NCI-H2196 treated with DMSO at 0.1 percent for 48 hours (cell line): ENCODE results near the gene MBTPS1.

Source experiments
- DNase-seq: peaks from one replicate; lab custom pipeline; 2025; ENCODE audit not compliant: unreplicated experiment; lab: John Stamatoyannopoulos, UW

MBTPS1 gene

DNA sequence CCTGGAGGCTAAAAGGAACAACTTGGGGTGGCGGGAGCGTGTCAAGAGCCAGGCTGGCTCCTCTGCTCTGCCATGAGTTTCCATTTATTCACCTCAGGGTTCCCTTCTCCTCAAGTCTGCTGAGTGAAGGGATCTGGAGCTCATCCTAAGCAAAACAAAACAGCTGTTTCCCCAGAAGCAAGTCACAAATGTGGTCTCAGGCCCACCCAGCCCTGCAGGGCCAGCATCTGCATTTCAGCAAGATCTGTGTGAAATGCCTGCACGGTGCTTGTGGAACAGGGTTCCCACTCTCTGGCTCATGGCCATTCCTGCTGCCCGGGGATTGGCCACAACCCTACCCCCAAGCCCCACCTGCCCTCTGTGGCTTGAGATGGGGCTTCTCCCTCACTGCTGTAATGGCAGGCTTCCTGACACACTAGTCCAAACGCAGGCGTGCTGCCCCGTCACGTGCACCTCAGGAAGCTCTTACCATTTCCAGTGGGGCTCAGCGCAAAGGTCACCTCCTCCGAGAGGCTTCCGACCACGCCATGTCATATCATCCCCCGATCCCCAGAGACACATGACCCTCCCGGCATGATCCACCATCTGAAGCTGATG is 76.4 kb downstream of the MBTPS1 start:
- no peak for DNase-seq

DNA sequence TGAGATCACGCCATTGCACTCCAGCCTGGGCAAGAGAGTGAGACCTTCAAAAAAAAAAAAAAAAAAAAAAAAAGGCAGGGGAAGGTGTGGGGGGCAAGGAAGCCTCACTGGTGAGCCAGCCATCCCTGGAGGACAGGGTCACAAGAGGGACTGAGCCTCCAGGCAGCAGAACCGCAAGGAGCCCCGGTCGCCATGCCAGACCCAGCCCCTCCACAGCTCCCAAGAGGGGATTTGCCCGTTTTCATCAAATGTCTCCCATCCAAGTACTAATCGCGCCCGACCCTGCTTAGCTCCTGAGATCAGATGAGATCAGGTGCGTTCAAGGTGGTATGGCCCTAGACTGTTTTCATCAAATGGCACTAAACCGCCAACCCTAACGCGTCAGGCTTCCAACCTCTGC is 77.0 kb downstream of the MBTPS1 start:
- no peak for DNase-seq

GRCh38 chr16:84038469-84038868 is 78.3 kb downstream of the MBTPS1 start:
- DNase-seq = no peak

- DNase-seq = peak; percentile 19
These were observed 79.7 kb downstream of the MBTPS1 start for GRCh38 chr16:84036982-84037425.

GRCh38 chr16:84036131-84036530 is 80.6 kb downstream of the MBTPS1 start:
- DNase-seq = no peak

- DNase-seq = no peak
These were observed 82.2 kb downstream of the MBTPS1 start for GRCh38 chr16:84034516-84034915.

GRCh38 chr16:84033251-84034195 is 83.2 kb downstream of the MBTPS1 start:
- no peak for DNase-seq

- DNase-seq = no peak
These were observed 84.1 kb downstream of the MBTPS1 start for GRCh38 chr16:84032458-84033178.

DNA sequence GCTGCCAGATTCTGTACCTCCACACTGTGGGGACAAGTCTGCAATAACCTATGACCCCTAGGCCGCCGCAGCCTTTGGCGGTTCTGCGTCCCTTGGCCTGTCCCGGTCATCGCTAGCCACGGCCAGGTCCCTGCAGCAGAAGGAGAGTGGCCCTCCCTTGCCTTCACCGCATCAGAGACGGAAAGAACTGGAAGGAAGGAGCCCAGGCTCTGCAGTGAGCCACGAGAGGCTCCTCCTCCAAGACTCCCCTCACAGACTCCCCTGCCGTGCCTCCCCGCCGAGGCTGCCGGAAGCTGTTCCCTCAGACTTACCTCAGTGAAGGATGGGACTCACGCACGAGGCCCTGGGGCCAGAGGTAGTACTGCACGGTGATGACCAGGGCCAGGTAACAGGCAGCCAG is 85.2 kb downstream of the MBTPS1 start:
- no peak for DNase-seq

GRCh38 chr16:84029297-84030047 is 87.3 kb downstream of the MBTPS1 start:
- no peak for DNase-seq

DNA sequence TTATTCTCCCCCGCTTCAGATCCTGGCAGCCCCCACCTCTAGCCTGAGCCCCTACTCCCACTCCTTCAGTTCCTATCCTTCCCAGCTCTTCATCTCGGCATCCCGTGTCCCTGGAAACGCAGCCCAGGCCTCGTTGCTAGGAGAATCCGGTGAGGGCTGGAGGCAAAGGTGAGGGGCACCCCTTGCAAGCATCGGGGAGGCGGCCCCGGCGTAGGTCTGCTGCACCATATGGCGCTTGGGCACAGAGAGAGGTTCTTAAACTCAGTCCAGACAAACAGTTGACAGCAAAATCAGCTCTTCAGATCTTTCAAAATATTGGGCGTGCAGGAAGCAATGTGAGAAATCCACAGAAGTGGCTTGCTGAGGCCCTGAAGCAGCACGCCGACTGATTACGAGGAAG is 89.1 kb downstream of the MBTPS1 start:
- no peak for DNase-seq

GRCh38 chr16:84026606-84027005 is 90.1 kb downstream of the MBTPS1 start:
- DNase-seq = no peak

DNA sequence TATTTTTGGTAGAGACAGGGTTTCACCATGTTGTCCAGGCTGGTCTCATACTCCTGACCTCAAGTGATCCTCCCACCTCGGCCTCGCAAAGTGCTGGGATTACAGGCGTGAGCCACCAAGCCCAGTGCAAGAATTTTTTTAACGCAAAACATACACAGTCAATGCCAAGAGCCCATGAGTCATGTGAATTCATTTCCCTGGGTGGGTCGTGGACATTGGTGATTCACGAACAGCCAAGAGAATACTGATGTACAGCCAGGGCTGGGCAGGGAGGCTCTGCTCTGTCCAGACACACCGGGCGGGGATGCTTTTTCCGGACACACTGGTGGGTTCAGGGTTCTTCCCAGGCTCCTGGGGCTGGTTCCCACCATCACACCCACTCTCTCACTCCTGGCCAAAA is 91.9 kb downstream of the MBTPS1 start:
- no peak for DNase-seq

DNA sequence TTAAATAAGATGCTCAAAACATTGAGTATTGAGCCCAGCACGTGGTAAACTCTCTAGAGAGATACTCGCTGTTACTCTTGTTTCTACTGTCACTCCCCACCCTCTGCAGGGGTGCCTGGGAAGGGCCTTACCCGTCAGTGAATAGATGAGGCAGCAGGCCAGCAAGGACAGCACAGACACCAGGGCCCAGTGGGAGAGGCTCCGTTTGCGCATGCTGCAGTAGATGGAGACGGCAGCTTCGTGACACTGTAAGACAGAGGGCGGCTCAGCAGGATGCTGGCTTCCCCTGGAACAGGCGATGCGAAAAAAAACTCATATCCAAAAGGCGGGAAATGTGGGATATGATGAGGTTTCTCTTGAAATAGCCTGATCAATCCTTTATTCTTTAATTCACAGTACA is 94.1 kb downstream of the MBTPS1 start:
- no peak for DNase-seq

GRCh38 chr16:84021488-84021887 is 95.3 kb downstream of the MBTPS1 start:
- no peak for DNase-seq

GRCh38 chr16:84020353-84020752 is 96.4 kb downstream of the MBTPS1 start:
- no peak for DNase-seq

- DNase-seq = no peak
These were observed 98.0 kb downstream of the MBTPS1 start for GRCh38 chr16:84018710-84019109.

- no peak for DNase-seq
These were observed 100.3 kb downstream of the MBTPS1 start for GRCh38 chr16:84016477-84016876.

- no peak for DNase-seq
These were observed 101.3 kb downstream of the MBTPS1 start for GRCh38 chr16:84015399-84015798.

- DNase-seq = no peak
These were observed 102.0 kb downstream of the MBTPS1 start for GRCh38 chr16:84014570-84015327.
